Measurements from ENCODE around the gene PIGU.
"Not testable (repeated sequence)": the region's sequence is repeated elsewhere in the genome, so short reads cannot be mapped to it uniquely, and the experiment has no call there.

Gene PIGU

DNA sequence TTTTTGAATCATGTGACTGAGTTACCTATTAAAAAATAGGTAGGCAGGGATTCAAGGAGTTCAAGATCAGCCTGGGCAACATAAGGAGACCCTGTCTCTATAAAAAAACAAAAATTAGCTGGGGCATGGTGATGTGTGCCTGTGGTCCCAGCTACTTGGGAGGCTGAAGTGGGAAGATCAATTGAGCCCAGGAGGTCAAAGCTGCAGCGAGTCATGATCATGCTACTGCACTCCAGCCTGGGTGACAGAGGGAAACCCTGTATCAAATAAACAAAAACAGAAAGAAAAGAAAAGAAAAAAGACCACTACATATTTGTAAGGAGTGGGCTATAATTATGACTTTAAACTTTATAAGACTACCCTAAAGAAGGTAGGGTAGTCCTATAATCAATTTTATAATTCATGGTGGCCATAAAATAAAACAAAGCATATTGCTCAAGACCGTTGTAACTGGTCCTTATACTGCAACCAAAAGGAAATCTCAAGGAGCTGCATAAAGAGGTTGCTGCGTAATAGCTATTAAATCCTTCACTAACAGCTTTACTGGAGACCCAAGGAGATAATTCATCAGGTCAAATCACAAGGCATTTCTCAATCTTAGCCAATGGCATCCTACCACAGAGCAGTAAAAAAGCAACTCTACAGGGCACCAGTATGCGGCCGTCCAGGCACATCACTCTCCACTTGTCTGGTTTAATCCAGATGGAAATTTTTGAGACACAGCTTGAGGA, 13.5 kb downstream of the PIGU start:
- DNase-seq, result no peak

DNA sequence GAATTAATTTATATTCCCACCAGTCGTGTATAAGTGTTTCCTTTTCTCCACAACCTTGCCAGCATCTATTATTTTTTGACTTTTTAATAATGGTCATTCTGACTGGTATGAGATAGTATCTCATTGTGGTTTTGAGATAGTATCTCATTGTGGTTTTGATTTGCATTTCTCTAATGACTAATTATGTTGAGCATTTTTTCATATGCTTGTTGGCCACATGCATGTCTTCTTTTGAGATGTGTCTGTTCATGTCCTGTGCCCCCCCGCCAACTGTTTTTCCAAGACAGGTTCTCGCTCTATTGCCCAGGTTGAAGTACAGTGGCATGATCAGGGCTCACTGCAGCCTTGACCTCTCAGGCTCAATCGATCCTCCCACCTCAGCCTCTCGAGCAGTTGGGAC, 15.1 kb downstream of the PIGU start:
- not testable (repeated sequence) for DNase-seq

DNA sequence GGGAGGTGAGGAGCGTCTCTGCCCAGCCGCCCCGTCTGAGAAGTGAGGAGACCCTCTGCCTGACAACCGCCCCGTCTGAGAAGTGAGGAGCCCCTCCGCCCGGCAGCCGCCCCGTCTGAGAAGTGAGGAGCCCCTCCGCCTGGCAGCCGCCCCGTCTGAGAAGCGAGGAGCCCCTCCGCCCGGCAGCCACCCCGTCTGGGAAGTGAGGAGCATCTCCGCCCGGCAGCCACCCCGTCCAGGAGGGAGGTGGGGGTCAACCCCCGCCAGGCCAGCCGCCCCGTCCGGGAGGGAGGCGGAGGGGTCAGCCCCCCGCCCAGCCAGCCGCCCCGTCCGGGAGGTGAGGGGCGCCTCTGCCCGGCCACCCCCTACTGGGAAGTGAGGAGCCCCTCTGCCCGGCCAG, 18.2 kb downstream of the PIGU start:
- DNase-seq, result not testable (repeated sequence)

DNA sequence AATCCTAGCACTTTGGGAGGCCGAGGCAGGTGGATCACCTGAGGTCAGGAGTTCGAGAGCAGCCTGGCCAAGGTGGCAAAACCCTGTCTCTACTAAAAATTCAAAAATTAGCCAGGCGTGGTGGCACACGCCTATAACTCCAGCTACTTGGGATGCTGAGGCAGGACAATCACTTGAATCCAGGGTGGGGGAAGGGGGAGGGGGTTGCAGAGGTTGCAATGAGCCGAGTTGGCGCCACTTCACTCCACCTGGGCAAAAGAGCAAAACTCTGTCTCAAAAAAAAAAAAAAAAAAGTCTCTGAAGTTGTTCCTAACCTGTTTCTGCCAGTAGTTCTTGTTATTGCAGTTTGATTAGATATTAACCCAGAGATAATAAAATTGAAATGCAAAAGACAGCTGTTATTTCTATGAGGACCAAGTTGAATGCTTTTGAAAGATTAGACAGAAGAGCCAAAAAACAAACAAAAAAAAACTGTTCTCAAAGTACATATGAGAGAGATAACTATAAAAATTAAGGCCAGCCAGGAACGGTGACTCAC, 22.6 kb downstream of the PIGU start:
- no peak for DNase-seq

DNA sequence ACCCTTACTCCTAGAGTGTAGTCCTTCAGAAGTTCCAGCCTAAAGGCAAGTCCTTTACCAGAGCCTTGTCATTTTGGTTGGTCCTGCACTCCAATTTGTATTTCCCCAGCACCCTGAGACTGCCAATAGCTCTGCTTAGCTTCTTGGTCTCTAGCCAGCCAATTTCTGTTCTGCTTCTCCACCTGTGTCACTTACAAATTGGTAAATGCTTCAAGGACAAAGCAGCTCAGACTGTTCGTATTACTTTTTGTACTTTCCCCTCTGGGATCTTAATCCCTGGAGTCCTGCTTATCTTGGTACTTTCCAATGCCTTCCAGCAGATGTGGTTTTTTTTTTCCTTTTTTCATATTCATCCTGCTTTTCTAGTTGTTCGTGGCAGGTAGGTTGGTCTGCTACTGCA, 25.7 kb downstream of the PIGU start:
- DNase-seq, result no peak

GRCh38 chr20:34647737-34648136, 29.2 kb downstream of the PIGU start:
- DNase-seq, result no peak

- DNase-seq, result no peak
Measured at GRCh38 chr20:34644951-34645350, 31.9 kb downstream of the PIGU start.

DNA sequence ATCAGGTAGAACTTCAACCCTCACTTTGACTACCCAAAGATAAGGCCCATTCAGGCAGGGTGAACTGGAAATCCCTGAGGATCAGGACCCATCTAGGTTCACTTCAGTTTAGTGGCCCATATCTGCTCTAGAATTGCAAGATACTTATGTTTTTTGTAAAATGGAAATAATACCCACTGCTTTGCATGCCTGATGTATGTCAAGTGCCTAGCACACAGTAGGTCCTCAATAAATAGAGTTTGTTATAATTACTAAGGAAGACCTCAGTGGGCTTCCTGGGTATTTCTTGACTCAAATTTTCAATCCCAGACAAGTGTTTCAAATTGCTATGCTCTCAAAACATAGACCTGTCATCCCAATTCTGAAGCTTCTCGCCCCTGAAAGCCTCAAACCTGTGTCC, 32.5 kb downstream of the PIGU start:
- DNase-seq, result no peak

DNA sequence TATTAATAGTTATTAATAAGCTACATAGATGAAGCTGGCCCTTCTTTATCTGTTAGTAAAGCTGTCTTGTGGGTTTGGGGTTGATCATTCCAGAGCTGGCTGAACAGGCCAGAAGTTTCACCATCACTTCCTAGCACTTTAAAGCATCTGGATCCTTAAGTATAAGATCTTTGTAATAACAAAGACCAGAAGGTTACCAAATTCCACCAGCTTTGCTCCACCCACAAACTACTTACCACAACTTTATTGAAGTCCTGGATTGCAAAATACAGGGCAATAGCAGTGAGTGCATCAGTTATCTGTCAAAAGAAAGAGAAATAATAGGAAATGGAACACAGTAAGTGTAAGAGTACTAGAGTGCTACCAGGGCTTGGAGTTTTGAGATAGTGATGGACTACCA, 33.0 kb downstream of the PIGU start:
- no peak for DNase-seq

DNA sequence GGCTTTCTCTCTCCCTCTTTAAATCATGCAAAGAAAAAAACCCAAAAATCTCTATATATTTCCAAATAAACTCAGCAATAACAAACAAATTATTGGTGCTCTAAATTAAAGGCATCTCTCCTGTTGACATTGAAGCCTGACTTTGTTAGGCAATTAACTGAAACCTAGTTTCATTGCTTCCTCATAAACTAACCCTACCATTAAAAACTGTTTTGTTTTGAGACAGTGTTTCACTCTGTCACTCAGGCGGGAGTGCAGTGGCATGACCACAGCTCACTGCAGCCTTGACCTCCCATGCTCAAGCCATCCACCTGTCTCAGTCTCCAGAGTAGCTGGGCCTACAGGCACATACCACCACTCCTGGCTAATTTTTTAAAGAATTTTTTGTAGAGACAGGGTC, 34.9 kb downstream of the PIGU start:
- no peak for DNase-seq

GRCh38 chr20:34639755-34640222, 37.1 kb downstream of the PIGU start:
- DNase-seq, result peak in 3 of 51 donors; percentile 1 to 11 (median 8)

DNA sequence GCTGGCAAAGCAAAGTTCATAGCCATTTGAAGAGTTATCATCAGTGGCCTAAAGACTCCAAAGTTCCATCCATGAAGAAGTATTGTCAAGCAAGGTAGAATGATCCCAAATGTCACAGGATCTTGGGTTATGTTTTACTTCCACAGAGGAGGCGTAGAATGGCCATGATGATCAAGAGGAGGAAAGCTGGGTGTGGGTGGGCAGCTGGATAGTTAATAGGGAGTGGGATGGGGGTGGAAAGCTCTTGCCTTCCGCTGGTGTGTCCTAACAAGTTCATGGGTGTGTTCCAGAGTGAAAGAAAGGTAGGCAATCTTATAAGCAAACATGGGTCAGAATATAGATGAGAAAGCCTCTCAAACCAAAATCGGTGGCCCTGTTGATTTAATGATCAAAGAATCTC, 38.4 kb downstream of the PIGU start:
- no peak for DNase-seq

DNA sequence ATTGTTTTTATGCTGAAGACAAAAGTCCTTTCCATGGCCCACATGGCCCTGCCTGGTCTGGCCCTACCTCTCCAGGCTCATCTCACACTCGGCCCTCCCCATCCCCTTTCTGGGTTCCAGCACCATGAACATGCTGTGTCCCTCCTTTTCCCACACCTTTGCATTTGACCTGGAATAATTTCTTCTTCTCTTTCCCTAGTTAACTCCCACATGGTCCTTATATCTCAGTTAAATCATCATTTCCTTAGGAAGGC, 38.9 kb downstream of the PIGU start:
- DNase-seq, result peak in 2 of 51 donors; percentile 34 to 35

GRCh38 chr20:34637245-34638038, 39.5 kb downstream of the PIGU start:
- DNase-seq, result peak in 34 of 51 donors; percentile 5 to 84 (median 32)

DNA sequence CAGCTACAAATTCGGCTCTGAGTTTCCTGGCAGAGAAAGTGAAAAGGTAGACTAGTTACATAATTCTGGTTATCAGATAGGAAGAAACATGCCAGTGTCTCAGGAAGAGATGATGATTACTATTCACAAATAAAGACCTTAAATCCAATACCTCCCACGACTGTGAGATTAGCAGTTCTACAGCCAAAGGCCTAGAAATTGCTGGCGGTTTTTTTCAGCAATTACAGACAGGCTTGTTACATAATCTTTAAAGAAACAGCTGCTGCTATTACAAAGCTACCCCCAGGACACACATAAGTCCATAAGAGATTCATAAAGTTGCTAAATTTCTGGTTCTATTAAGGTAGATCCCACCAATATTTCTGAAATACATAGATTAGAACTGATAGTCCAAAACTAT, 40.2 kb downstream of the PIGU start:
- peak in 1 of 51 donors; percentile 10 for DNase-seq

DNA sequence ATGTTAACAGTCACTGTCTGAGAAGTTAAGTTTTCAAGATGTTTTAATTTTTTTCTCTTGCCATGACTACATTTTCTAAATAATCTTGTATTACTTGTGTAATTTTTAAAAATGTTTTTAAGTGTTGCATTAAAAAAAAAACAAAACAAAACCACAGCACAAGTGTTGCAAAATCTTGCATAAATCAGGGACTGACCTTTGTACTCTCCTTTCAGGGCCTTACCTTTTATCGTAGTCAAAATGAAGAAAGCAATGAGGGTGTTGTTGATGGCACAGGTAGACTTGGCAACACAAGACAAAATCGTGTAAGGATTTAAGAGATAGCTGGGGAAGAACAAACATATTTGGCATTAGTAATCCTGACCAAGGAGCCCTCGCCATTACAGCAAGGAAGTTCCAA, 42.5 kb downstream of the PIGU start:
- no peak for DNase-seq

GRCh38 chr20:34632870-34633452, 43.9 kb downstream of the PIGU start:
- DNase-seq, result no peak

DNA sequence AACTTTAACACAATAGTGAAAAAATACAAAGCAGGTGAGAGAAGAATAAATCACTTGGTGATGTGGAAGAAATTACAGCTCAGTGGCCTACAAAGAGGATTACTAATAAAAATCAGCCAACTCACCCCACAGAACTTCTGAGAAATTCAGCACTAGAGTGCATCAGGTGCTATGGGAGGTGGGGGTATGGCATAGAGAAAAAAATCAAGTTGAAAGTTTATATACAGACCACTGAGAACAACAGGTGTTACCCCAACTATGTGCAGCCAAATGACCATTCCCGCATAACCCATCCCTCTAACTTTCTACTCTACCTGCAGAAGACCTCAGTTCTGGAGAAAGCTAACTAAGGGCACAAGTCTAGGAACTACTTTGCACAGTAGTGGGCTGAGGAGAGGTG, 47.0 kb downstream of the PIGU start:
- DNase-seq, result no peak

- no peak for DNase-seq
Measured at GRCh38 chr20:34629342-34629741, 47.5 kb downstream of the PIGU start.

- DNase-seq, result no peak
Measured at GRCh38 chr20:34628026-34628425, 48.9 kb downstream of the PIGU start.

DNA sequence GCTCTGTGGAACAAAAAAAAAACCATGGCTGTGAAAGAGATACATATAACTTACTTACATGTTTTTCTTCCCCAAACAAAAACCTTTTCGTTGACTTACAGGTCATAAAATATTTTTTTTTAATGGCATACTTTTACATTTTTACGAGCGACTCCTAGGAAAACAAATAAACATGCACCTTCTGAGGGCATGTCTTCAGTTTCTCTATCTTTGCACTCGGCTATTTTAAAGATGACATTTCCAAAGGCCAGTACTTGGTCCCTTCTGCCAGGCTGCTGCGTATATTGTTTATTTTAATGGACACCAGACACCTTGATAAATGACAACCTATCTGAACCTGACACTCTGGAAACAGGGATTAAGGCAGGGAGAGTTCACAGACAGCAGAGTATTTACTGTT, 49.4 kb downstream of the PIGU start:
- DNase-seq, result no peak

DNA sequence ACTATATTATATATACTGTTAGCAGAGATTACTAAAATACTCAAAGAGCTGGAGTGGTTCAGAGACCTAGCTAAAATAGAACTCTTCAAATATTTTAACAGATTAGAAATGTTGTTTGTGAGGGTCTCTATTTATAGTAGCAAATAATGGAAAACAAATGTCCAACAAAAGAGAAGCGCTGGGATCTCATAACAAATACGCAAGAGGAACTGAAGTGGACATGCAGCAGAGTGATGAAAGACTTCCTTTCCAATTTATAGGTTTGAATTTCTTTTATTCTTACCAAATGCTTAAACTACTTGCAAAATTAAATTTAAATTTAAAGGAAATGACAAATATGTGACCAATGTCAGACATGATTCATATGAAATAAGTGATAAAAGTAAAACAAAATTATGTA, 49.9 kb downstream of the PIGU start:
- DNase-seq, result no peak

DNA sequence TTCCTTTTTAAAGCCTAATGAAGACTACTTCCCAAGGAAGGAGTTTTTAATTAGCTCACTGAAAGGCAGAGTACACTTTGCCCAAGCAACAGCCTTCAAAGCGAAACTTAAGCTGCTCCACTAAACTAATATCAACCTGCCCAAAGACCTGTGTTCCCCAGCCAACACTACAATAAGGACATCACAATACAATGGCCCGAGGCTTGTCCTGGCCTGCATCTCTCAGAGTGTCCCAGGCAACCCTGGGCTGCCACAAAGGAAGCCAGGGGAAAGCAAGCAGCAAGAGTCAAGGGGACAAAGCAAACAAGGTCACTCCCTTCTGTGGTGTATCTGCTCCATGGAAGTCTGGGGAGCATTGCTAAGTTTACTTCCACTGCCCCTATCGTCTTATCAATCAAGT, 52.3 kb downstream of the PIGU start:
- DNase-seq, result no peak

All from hypothalamus (tissue), 51 donors.